Osteoblast (primary cell): ENCODE data around the gene ABCD1. TPM values are rescaled to one million over a fixed set of nuclear protein-coding genes. Genes with fewer than 3 reads are reported as not detected.

Experiments used
- DNase-seq: peaks from one replicate; pipeline ENCODE4 v3.0.0; 2011; ENCODE audit warnings: low spot score, mixed read lengths; ENCODE audit not compliant: insufficient read length; ENCODE audit errors: missing footprints
- H2AFZ ChIP-seq: 2 replicates; pipeline ENCODE4 v1.6.0; 2011; ENCODE audit warnings: mild to moderate bottlenecking, low read length
- H3K27ac ChIP-seq: 2 replicates; pipeline ENCODE4 v1.5.1; 2011; ENCODE audit warnings: mild to moderate bottlenecking, low read depth, low read length, moderate library complexity
- H3K27me3 ChIP-seq: 2 replicates; pipeline ENCODE4 v1.6.0; 2012; ENCODE audit warnings: mild to moderate bottlenecking, control low read depth, inconsistent platforms, low read length, moderate library complexity; ENCODE audit not compliant: insufficient read depth
- H3K36me3 ChIP-seq: 2 replicates; pipeline ENCODE4 v1.5.1; 2011; ENCODE audit warnings: mild to moderate bottlenecking, low read length, control low read depth, moderate library complexity; ENCODE audit not compliant: insufficient read depth
- H3K4me1 ChIP-seq: 2 replicates; pipeline ENCODE4 v1.5.1; 2011; ENCODE audit warnings: mild to moderate bottlenecking, low read length, control low read depth, moderate library complexity; ENCODE audit not compliant: insufficient read depth
- H3K4me2 ChIP-seq: 2 replicates; pipeline ENCODE4 v1.6.0; 2011; ENCODE audit warnings: mild to moderate bottlenecking, low read length; ENCODE audit not compliant: insufficient read depth
- H3K4me3 ChIP-seq: fragments of 200-600 bp; sonication (generic); 3 replicates; pipeline ENCODE4 v1.5.1; 2012; ENCODE audit warnings: mild to moderate bottlenecking, low read length, inconsistent platforms; ENCODE audit not compliant: insufficient read depth
- H3K79me2 ChIP-seq: 2 replicates; pipeline ENCODE4 v1.6.0; 2012; ENCODE audit warnings: mild to moderate bottlenecking, low read length, control low read depth, inconsistent platforms; ENCODE audit not compliant: insufficient read depth
- H3K9me3 ChIP-seq: 2 replicates; pipeline ENCODE4 v1.5.1; 2011; ENCODE audit warnings: low read depth, low read length, control low read depth
- H4K20me1 ChIP-seq: 2 replicates; pipeline ENCODE4 v1.6.0; 2012; ENCODE audit warnings: mild to moderate bottlenecking, low read length, control low read depth; ENCODE audit not compliant: insufficient read depth
- CTCF ChIP-seq: IDR thresholded peaks from 2 replicates; pipeline ENCODE4 v1.5.1; 2011; ENCODE audit warnings: mild to moderate bottlenecking, low read depth, low read length, moderate library complexity; ENCODE audit errors: extremely low read depth
- total RNA-seq: library from RNA; depleted of rRNA; stranded (reverse); fragments of >200 nt; gene quantifications from 2 replicates; pipeline ENCODE4 v1.2.3, GENCODE V29; 2012

Gene ABCD1
- total RNA-seq, 1 donor, result 16.3 TPM

DNA sequence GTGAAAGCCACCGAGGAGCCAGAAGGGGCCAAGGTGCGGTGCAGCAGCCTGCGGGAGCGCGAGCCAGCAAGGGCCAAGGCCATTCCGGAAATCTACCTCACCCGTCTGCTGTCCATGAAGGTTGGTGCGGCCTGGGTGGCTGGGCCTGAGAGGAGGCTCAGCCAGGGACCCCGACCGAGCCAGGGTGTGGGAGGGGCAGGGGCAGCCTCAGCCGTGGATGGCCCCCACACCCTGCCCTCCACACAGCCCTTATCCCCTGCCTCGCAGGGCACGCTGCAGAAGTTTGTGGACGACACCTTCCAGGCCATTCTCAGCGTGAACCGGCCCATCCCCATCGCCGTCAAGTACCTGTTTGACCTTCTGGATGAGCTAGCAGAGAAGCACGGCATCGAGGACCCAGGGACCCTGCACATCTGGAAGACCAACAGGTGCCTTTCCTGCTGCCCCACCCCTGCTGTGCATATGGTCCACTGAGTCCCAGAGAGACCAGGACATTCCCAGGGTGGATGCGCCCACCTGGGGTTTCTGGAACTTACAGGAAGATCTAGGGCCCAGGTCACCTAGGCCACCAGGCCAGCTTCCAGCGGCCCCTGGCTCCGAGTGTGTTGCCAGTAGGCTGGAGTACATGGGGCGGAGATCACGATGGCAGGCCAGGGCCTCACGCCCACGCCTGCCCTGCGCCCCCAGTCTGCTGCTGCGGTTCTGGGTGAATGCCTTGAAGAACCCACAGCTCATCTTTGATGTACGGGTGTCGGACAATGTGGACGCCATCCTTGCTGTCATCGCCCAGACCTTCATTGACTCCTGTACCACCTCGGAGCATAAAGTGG lies 52.8 kb downstream of the ABCD1 start:
- H3K4me3 ChIP-seq, result no peak overlapping the region
- H3K36me3 ChIP-seq, result no peaks in the 10 kb centered on the region
- TF ChIP-seq CTCF, result no peak
- H2AFZ ChIP-seq, result no peak overlapping the region
- H3K4me1 ChIP-seq, result peaks cover 2% of the 10 kb centered on the region
- H3K9me3 ChIP-seq, result no peaks in the 10 kb centered on the region
- H3K4me2 ChIP-seq, result no peak overlapping the region
- H3K27me3 ChIP-seq, result no peaks in the 10 kb centered on the region
- H3K27ac ChIP-seq, result no peak overlapping the region
- H4K20me1 ChIP-seq, result no peaks in the 10 kb centered on the region
- DNase-seq, result peak; percentile 91
- no peaks in the 10 kb centered on the region for H3K79me2 ChIP-seq

GRCh38 chrX:153778181-153778580 lies 53.5 kb downstream of the ABCD1 start:
- H3K4me2 ChIP-seq, result no peak overlapping the region
- no peaks in the 10 kb centered on the region for H3K36me3 ChIP-seq
- H2AFZ ChIP-seq, result no peak overlapping the region
- no peaks in the 10 kb centered on the region for H3K27me3 ChIP-seq
- DNase-seq, result peak; percentile 93
- H3K79me2 ChIP-seq, result no peaks in the 10 kb centered on the region
- peaks cover 2% of the 10 kb centered on the region for H3K4me1 ChIP-seq
- H3K4me3 ChIP-seq, result no peak overlapping the region
- TF ChIP-seq CTCF, result no peak
- H3K9me3 ChIP-seq, result no peaks in the 10 kb centered on the region
- no peaks in the 10 kb centered on the region for H4K20me1 ChIP-seq
- H3K27ac ChIP-seq, result no peak overlapping the region

GRCh38 chrX:153778684-153779101 lies 54.0 kb downstream of the ABCD1 start:
- H3K27ac ChIP-seq, result no peak overlapping the region
- no peak overlapping the region for H3K4me2 ChIP-seq
- no peak overlapping the region for H3K4me3 ChIP-seq
- H3K79me2 ChIP-seq, result no peaks in the 10 kb centered on the region
- H4K20me1 ChIP-seq, result no peaks in the 10 kb centered on the region
- H2AFZ ChIP-seq, result no peak overlapping the region
- TF ChIP-seq CTCF, result no peak
- H3K9me3 ChIP-seq, result no peaks in the 10 kb centered on the region
- peaks cover 2% of the 10 kb centered on the region for H3K4me1 ChIP-seq
- H3K36me3 ChIP-seq, result no peaks in the 10 kb centered on the region
- no peaks in the 10 kb centered on the region for H3K27me3 ChIP-seq
- peak; percentile 89 for DNase-seq

- peak overlapping the region; percentile 39 for H3K4me2 ChIP-seq
- peaks cover 2% of the 10 kb centered on the region for H3K4me1 ChIP-seq
- H3K9me3 ChIP-seq, result no peaks in the 10 kb centered on the region
- no peaks in the 10 kb centered on the region for H3K36me3 ChIP-seq
- peak; percentile 90 for DNase-seq
- H4K20me1 ChIP-seq, result no peaks in the 10 kb centered on the region
- no peak overlapping the region for H2AFZ ChIP-seq
- TF ChIP-seq CTCF, result no peak
- H3K4me3 ChIP-seq, result no peak overlapping the region
- no peaks in the 10 kb centered on the region for H3K27me3 ChIP-seq
- no peaks in the 10 kb centered on the region for H3K79me2 ChIP-seq
- no peak overlapping the region for H3K27ac ChIP-seq
Observed at GRCh38 chrX:153779891-153780677, 55.4 kb downstream of the ABCD1 start.
